H9 (cell line): ENCODE results near the gene ALG10B. TPM values are rescaled to one million over a fixed set of nuclear protein-coding genes. Genes with fewer than 3 reads are reported as not detected.
"Not testable (repeated sequence)": the region's sequence is repeated elsewhere in the genome, so short reads cannot be mapped to it uniquely, and the experiment has no call there.

Experiments used
- DNase-seq: peaks from one replicate; pipeline ENCODE4 v3.0.0-alpha.2; 2017
- H2AFZ ChIP-seq: one replicate; pipeline ENCODE4 v1.6.1; 2013; ENCODE audit warnings: mild to moderate bottlenecking, low read length, control low read depth, moderate library complexity
- H2AK5ac ChIP-seq: 2 replicates; pipeline ENCODE4 v1.6.1; 2013; ENCODE audit warnings: low read length, control low read depth, mixed read lengths; ENCODE audit not compliant: insufficient read length
- H2BK120ac ChIP-seq: one replicate; pipeline ENCODE4 v1.6.1; 2013; ENCODE audit warnings: low read depth, mild to moderate bottlenecking, low read length, control low read depth, inconsistent platforms; ENCODE audit not compliant: poor library complexity, severe bottlenecking
- H2BK12ac ChIP-seq: 2 replicates; pipeline ENCODE4 v1.6.1; 2013; ENCODE audit warnings: low read length, control low read depth, mixed read lengths, low read depth; ENCODE audit not compliant: insufficient read length
- H2BK15ac ChIP-seq: 2 replicates; pipeline ENCODE4 v1.6.1; 2013; ENCODE audit warnings: low read depth, low read length, control low read depth
- H2BK20ac ChIP-seq: one replicate; pipeline ENCODE4 v1.6.1; 2013; ENCODE audit warnings: low read depth, mild to moderate bottlenecking, low read length, control low read depth, inconsistent platforms; ENCODE audit not compliant: poor library complexity, severe bottlenecking
- H2BK5ac ChIP-seq: 2 replicates; pipeline ENCODE4 v1.6.1; 2013; ENCODE audit warnings: low read length, control low read depth, mixed read lengths; ENCODE audit not compliant: insufficient read length
- H3K14ac ChIP-seq: 2 replicates; pipeline ENCODE4 v1.6.1; 2013; ENCODE audit warnings: low read length, control low read depth; ENCODE audit not compliant: insufficient read depth
- H3K18ac ChIP-seq: 2 replicates; pipeline ENCODE4 v1.6.1; 2013; ENCODE audit warnings: low read depth, mild to moderate bottlenecking, mixed read lengths, low read length, control low read depth; ENCODE audit not compliant: insufficient read length
- H3K23ac ChIP-seq: 2 replicates; pipeline ENCODE4 v1.6.1; 2013; ENCODE audit warnings: low read length, control low read depth, mixed read lengths, low read depth; ENCODE audit not compliant: insufficient read length
- H3K23me2 ChIP-seq: 2 replicates; pipeline ENCODE4 v1.6.1; 2013; ENCODE audit warnings: low read depth, mild to moderate bottlenecking, mixed read lengths, low read length, control low read depth; ENCODE audit not compliant: insufficient read length, poor library complexity, severe bottlenecking
- H3K27ac ChIP-seq: 2 replicates; pipeline ENCODE4 v1.5.1; 2013; ENCODE audit warnings: low read length, control low read depth, mixed read lengths, low read depth; ENCODE audit not compliant: insufficient read length
- H3K27me3 ChIP-seq: 2 replicates; pipeline ENCODE4 v1.6.1; 2013; ENCODE audit warnings: low read length, control low read depth, inconsistent platforms; ENCODE audit not compliant: insufficient read depth
- H3K4ac ChIP-seq: 2 replicates; pipeline ENCODE4 v1.6.1; 2013; ENCODE audit warnings: low read depth, mild to moderate bottlenecking, control low read depth, inconsistent platforms, low read length, moderate library complexity
- H3K4me1 ChIP-seq: 2 replicates; pipeline ENCODE4 v1.6.1; 2013; ENCODE audit warnings: low read length, control low read depth, inconsistent platforms; ENCODE audit not compliant: insufficient read depth
- H3K4me2 ChIP-seq: 2 replicates; pipeline ENCODE4 v1.6.1; 2013; ENCODE audit warnings: low read length, control low read depth, mixed read lengths; ENCODE audit not compliant: insufficient read length, insufficient read depth
- H3K56ac ChIP-seq: 2 replicates; pipeline ENCODE4 v1.6.1; 2013; ENCODE audit warnings: low read depth, mild to moderate bottlenecking, mixed read lengths, low read length, control low read depth; ENCODE audit not compliant: insufficient read length
- H3K79me1 ChIP-seq: 2 replicates; pipeline ENCODE4 v1.6.1; 2013; ENCODE audit warnings: low read depth, mild to moderate bottlenecking, moderate library complexity, low read length, control low read depth, inconsistent platforms; ENCODE audit not compliant: insufficient read depth, poor library complexity, severe bottlenecking
- H3K79me2 ChIP-seq: 2 replicates; pipeline ENCODE4 v1.6.1; 2013; ENCODE audit warnings: low read length, control low read depth, inconsistent platforms; ENCODE audit not compliant: insufficient read depth
- H3K9ac ChIP-seq: 2 replicates; pipeline ENCODE4 v1.6.1; 2013; ENCODE audit warnings: low read length, control low read depth, mixed read lengths; ENCODE audit not compliant: insufficient read length; ENCODE audit errors: extremely low read depth
- H3K9me3 ChIP-seq: one replicate; pipeline ENCODE4 v1.6.1; 2013; ENCODE audit warnings: low read depth, low read length, inconsistent platforms; ENCODE audit not compliant: control insufficient read depth
- H3T11ph ChIP-seq: one replicate; pipeline ENCODE4 v1.6.1; 2013; ENCODE audit warnings: mild to moderate bottlenecking, low read length, control low read depth, inconsistent platforms
- H4K20me1 ChIP-seq: one replicate; pipeline ENCODE4 v1.6.1; 2013; ENCODE audit not compliant: control insufficient read depth, insufficient read length, insufficient read depth
- H4K5ac ChIP-seq: 2 replicates; pipeline ENCODE4 v1.6.1; 2013; ENCODE audit warnings: low read depth, mild to moderate bottlenecking, mixed read lengths, low read length, control low read depth; ENCODE audit not compliant: insufficient read length
- H4K8ac ChIP-seq: replicated peaks from 2 replicates; pipeline ENCODE4 v1.6.1; 2013; ENCODE audit warnings: low read length, control low read depth, mixed read lengths, low read depth; ENCODE audit not compliant: insufficient read length
- H4K91ac ChIP-seq: 2 replicates; pipeline ENCODE4 v1.6.1; 2013; ENCODE audit warnings: low read depth, mild to moderate bottlenecking, moderate library complexity, mixed read lengths, low read length, control low read depth; ENCODE audit not compliant: insufficient read length
- H3K27ac Mint-ChIP-seq, 3 experiments: 2 replicates in 2 of 3; 3 replicates in 1 of 3; pipeline ENCODE4 v1.8.0; 2020 to 2021; ENCODE audit warnings: mixed read lengths in 3 of 3, mild to moderate bottlenecking in 1 of 3, moderate library complexity in 1 of 3
- H3K27me3 Mint-ChIP-seq: 2 replicates; pipeline ENCODE4 v1.8.0; 2021; ENCODE audit warnings: low read depth, mild to moderate bottlenecking, moderate library complexity, mixed read lengths
- H3K36me3 Mint-ChIP-seq, 3 experiments: 2 replicates in 2 of 3; 3 replicates in 1 of 3; pipeline ENCODE4 v1.8.0; 2020 to 2021; ENCODE audit warnings: low read depth in 3 of 3, mixed read lengths in 3 of 3; ENCODE audit not compliant: insufficient read depth in 1 of 3
- H3K4me1 Mint-ChIP-seq, 2 experiments: 2 replicates each; pipeline ENCODE4 v1.8.0; 2020; ENCODE audit warnings: mixed read lengths in 2 of 2
- H3K4me3 Mint-ChIP-seq, 2 experiments: 2 replicates in 1 of 2; 3 replicates in 1 of 2; pipeline ENCODE4 v1.8.0; 2020 to 2021; ENCODE audit warnings: mild to moderate bottlenecking in 2 of 2, mixed read lengths in 2 of 2, moderate library complexity in 1 of 2
- H3K9me3 Mint-ChIP-seq, 2 experiments: 2 replicates in 1 of 2; 3 replicates in 1 of 2; pipeline ENCODE4 v1.8.0; 2020; ENCODE audit warnings: mild to moderate bottlenecking in 2 of 2, mixed read lengths in 2 of 2, moderate library complexity in 1 of 2
- WGBS: extraction: QIAGEN DNeasy Blood & Tissue Kit; methylation state at CpG from one replicate; pipeline ENCODE4 v1.1.7; 2013; ENCODE audit warnings: missing lambda C conversion rate, low lambda C conversion rate, mixed read lengths; ENCODE audit not compliant: insufficient read length; ENCODE audit errors: extremely low coverage; 5-methylcytosine and 5-hydroxymethylcytosine counted together
- total RNA-seq: library from RNA; stranded (reverse); gene quantifications from 2 replicates; pipeline ENCODE4 v1.2.1, GENCODE V29; 2021
- TF ChIP-seq, protein P1 (sequence below): fragments of 200-600 bp; sonication (generic); conservative IDR thresholded peaks from 3 replicates; pipeline ENCODE4 v1.8.0; 2021; ENCODE audit warnings: antibody characterized with exemption, mild to moderate bottlenecking

The ALG10B gene
- total RNA-seq, 1 experiment from 2014 or later, result 6.8 TPM

DNA sequence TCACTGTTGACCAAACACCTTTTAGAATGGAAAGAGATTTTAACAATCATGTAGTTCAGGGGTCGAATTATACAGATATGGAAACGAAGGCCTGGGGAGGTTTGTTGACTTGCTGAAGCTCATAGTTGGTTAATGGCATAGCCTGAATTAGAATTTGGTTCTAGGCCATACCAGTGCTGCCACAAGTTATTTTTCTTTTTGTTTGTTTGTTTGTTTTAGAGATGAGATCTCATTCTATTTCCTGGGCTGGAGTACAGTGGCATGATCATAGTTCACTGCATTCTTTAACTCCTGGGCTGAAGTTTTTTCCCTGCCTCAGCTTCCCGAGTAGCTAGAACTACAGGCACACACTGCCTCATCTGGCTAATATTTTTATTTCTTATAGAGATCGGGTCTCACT, 25.4 kb upstream of the ALG10B start:
- no peak overlapping the region for H2BK15ac ChIP-seq
- H2BK12ac ChIP-seq, result no peak overlapping the region
- no peak overlapping the region for H3K4me2 ChIP-seq
- H3K18ac ChIP-seq, result no peak overlapping the region
- no peaks in the 10 kb centered on the region for H3K27me3 ChIP-seq
- no peak overlapping the region for H3K9ac ChIP-seq
- Mint-ChIP-seq H3K4me1 (no peaks in the 10 kb centered on the region), H3K27me3 (0 out of 2 replicates have a peak, but pooled peaks cover 1% of the 10 kb centered on the region), H3K4me3 (no peak overlapping the region), H3K9me3 (peaks cover 90 to 93% of the 10 kb centered on the region in 2 experiments), H3K36me3 (peaks cover 0 to 22% (median 8%) of the 10 kb centered on the region in 3 experiments; a peak in 5 of 7 replicates), H3K27ac (no peak overlapping the region)
- H4K8ac ChIP-seq, result no peak overlapping the region
- no peak overlapping the region for H2BK20ac ChIP-seq
- H3K79me2 ChIP-seq, result no peaks in the 10 kb centered on the region
- H2BK5ac ChIP-seq, result no peak overlapping the region
- peaks cover 73% of the 10 kb centered on the region for H3K9me3 ChIP-seq
- no peak overlapping the region for H3K4ac ChIP-seq
- H3T11ph ChIP-seq, result no peak overlapping the region
- H3K27ac ChIP-seq, result no peak overlapping the region
- no peaks in the 10 kb centered on the region for H4K20me1 ChIP-seq
- no peak overlapping the region for H2AK5ac ChIP-seq
- no peak overlapping the region for H4K91ac ChIP-seq
- H3K4me1 ChIP-seq, result no peaks in the 10 kb centered on the region
- TF ChIP-seq, protein P1, sequence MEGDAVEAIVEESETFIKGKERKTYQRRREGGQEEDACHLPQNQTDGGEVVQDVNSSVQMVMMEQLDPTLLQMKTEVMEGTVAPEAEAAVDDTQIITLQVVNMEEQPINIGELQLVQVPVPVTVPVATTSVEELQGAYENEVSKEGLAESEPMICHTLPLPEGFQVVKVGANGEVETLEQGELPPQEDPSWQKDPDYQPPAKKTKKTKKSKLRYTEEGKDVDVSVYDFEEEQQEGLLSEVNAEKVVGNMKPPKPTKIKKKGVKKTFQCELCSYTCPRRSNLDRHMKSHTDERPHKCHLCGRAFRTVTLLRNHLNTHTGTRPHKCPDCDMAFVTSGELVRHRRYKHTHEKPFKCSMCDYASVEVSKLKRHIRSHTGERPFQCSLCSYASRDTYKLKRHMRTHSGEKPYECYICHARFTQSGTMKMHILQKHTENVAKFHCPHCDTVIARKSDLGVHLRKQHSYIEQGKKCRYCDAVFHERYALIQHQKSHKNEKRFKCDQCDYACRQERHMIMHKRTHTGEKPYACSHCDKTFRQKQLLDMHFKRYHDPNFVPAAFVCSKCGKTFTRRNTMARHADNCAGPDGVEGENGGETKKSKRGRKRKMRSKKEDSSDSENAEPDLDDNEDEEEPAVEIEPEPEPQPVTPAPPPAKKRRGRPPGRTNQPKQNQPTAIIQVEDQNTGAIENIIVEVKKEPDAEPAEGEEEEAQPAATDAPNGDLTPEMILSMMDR, result no peak
- no peak overlapping the region for H2AFZ ChIP-seq
- no peak overlapping the region for H4K5ac ChIP-seq
- no peaks in the 10 kb centered on the region for H3K23me2 ChIP-seq
- no peak overlapping the region for H3K14ac ChIP-seq
- H3K56ac ChIP-seq, result no peak overlapping the region
- WGBS, result no CpG with 5 or more reads among the region's 4 CpGs
- DNase-seq, result no peak
- H3K79me1 ChIP-seq, result no peaks in the 10 kb centered on the region
- H3K23ac ChIP-seq, result no peak overlapping the region
- H2BK120ac ChIP-seq, result no peak overlapping the region

DNA sequence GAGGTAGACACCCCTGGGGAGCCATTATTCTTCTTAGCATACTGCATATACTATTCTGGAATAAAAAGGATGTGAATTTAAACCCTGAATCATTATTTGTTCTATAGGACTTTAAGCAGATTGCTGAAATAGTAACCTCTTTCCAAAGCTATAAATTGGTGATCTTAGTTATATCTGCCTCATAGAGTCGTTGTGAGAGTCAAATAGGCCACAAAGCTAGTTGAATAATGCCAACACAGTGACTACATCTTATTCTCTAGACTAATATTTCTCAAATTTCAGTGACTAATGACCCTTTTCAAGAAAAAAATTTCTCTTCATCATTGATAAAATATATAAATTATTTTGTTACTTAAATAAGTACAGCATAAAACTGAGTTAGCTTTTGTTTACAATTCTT, 13.6 kb upstream of the ALG10B start:
- not testable (repeated sequence) for H3K27ac Mint-ChIP-seq, H2AFZ ChIP-seq, H3K27me3 ChIP-seq, H2AK5ac ChIP-seq, H3K4me3 Mint-ChIP-seq, H3K27me3 Mint-ChIP-seq, H3K23me2 ChIP-seq, H2BK20ac ChIP-seq, H3K14ac ChIP-seq, H3K23ac ChIP-seq, H3K56ac ChIP-seq, H3K4me2 ChIP-seq, H3K4me1 ChIP-seq, H3K18ac ChIP-seq, H4K20me1 ChIP-seq, H3T11ph ChIP-seq, H4K91ac ChIP-seq, H3K27ac ChIP-seq, H2BK120ac ChIP-seq, H3K4me1 Mint-ChIP-seq, DNase-seq, H3K36me3 Mint-ChIP-seq, H3K79me2 ChIP-seq, H2BK15ac ChIP-seq, H4K8ac ChIP-seq, H4K5ac ChIP-seq, H2BK12ac ChIP-seq, H3K79me1 ChIP-seq, H3K9ac ChIP-seq, H3K4ac ChIP-seq, H2BK5ac ChIP-seq
- peaks cover 23% of the 10 kb centered on the region for H3K9me3 ChIP-seq
- H3K9me3 Mint-ChIP-seq, result peaks cover 65 to 71% of the 10 kb centered on the region in 2 experiments
- WGBS, result no CpG with 5 or more reads among the region's 1 CpG
